Left forelimb (tissue), 1 donor: ENCODE data around the gene IL1F10.

Source experiments
- DNase-seq: peaks from one replicate; pipeline ENCODE4 v3.0.0-alpha.2; 2018; ENCODE audit warnings: low spot score

Gene IL1F10, protein sequence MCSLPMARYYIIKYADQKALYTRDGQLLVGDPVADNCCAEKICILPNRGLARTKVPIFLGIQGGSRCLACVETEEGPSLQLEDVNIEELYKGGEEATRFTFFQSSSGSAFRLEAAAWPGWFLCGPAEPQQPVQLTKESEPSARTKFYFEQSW

DNA sequence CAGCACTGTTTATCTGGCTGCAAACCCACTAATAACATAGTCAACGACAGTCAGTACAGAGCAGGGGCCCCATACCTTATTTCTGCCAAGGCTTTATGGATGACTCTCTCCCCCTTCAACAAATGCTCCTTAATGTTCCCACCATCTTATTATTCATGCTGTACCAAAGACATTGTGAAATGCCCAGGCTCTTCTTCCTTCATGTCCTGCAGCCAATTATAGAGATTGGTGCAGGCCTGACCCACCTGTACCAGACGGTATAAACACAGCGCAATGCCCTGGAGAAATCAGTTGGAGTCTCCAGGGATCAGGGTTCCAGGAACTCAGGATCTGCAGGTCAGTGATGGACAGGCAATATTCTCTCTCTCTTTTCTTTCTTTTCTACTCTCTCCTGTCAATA, at the start of gene IL1F10:
IL1F10 (plus strand) TSS at position 290 of the 400 bp plus-strand sequence. CDS start 4,769 bp downstream, outside the sequence.
- DNase-seq, result no peak

DNA sequence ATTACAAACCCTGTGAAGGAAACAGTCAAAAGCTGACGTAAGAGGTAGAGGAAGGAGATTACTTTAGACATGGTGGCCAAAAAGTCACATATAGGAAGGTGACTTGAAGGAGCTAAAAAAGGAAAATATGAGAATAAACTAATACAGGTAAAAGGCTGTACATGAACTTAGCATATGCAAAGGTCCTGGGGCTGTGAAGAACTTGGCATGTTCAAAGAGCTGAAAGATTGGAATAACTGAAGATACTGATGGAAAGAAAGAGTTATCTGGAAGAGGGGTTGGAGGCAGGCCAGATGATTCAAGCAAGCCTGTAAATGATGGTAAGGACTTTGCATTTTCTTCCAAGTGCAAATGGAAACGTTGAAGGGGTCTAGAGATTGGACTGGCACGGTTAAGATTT, 49.3 kb upstream of the IL1F10 start:
- DNase-seq, result no peak

DNA sequence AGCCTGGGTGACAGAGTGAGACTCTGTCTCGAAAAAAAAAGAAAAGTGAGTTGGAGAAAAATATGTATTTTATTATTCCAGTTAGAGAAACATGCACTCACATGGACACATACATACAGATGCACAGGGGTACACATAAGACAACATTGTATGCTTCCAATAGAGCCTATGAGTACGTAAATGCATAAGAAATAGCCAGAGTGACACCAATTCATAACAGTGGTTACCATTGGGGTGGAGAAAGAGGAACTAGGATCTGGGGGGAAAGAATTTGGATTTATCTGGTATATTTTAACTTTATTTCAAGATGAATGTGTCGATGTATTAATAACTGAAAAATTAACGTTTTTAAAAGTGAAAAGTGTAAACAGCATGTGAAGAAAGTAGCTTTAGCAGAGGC, 46.5 kb upstream of the IL1F10 start:
- no peak for DNase-seq

DNA sequence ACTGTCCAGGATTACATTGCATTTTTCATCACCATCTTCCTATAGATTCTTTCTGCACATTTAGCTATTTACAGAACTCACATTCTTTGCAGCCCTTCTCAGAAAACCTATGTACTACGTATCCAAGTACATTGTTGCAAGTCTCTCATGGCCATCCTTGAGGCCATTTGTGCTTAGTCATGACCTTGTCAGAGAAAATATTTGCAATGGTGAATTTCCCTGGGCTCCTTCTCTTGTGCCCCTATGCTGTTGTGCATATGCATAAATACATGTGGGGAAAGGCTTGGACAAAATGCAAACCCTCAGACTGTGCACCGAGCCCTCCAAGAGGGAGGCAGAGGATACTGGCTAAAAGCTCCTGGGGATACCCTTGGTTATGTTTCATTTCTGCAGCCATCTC, 43.0 kb upstream of the IL1F10 start:
- DNase-seq, result no peak

DNA sequence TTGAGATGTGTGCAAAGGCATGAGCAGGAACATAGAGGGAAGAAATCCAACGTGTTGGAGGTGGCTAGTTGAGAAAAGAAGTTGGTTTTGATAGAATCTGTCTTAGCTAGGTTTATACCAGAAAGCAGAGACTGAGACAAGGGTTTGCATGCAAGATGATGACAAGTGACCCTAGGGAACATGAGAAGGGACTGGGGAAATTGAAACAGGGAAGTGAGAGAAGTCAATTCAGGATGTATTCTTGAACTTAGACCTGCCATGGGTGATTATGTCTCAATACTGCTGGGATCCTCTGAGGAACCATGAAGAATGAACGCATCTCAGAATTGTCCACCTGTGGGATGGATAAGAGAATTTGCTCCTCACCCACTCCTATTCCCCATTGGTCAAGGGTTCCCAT, 42.0 kb upstream of the IL1F10 start:
- DNase-seq, result no peak

DNA sequence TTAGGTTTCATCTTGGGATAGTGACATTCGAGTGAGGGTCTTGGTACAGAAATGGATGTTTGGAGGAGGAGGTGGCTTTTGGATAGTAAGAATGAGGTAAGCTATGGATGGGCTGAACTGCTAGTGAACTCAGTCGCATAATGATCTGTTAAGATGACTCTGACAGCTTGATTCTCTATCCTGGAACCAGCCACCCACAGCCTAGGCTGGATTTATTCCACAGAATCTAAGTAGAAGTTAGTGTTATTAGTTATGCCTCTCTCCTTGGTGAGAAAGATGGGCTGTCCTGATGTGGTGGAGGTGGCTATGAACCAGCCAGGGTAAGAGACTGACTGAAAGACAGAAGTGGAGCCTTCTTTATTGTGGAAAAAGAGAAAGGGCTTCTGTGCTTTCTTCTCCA, 40.1 kb upstream of the IL1F10 start:
- DNase-seq, result no peak

DNA sequence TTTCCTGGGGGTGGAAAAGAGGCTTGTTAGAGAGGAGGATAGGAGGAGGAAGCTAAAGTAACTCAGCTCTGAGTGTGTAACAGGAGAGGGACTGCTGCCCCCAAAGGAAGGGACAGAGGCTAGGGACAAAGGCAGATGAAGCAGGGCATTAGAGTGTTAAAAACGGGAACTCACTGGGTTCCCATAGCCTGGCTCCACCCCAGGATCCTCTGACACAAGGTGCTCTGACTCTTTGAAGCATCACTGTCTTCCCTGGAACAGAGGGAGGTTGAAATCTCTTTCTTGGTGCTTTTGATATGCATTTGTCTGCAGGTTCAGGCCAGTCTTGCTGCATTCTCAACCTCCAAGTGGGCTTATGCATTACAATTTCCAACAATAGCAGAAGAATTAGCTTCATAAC, 39.7 kb upstream of the IL1F10 start:
- DNase-seq, result no peak

DNA sequence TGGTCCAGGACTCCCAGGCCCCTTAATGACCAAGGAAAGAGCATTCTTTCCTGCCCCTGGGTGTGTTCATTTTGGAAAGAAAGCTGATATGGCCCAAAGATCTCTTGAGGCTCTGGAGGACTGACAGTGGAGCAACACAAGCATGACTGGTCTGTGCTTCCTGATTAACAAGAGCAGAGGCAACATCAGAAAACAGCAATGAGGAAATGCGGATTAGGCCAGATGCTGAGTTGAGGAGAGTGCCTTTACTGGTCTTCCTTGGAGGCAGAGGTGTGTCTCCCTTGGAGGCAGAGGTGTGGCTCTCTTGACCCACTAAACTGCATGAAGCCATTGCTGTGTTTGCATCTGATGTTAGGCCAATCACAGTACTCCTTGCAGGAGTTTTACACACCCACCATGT, 35.0 kb upstream of the IL1F10 start:
- no peak for DNase-seq

DNA sequence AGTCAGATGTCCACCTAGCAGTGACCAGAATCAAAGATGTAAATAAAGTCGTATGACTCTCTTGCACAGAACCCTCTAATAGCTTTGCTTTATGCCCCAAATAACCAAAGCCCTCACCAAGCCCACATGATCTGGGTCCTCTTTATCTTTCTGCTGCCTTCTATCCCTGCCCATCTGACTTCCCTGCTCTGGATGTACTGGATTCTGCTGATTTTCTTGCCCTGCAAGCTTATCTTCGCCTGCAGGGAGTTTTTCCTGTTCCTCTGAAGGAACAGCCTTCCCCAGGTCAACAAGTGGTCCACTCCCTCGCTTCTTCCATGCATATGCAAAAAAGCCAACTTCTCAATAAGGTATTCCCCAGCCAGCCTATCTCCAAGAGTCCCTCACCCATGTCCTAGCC, 33.8 kb upstream of the IL1F10 start:
- no peak for DNase-seq

DNA sequence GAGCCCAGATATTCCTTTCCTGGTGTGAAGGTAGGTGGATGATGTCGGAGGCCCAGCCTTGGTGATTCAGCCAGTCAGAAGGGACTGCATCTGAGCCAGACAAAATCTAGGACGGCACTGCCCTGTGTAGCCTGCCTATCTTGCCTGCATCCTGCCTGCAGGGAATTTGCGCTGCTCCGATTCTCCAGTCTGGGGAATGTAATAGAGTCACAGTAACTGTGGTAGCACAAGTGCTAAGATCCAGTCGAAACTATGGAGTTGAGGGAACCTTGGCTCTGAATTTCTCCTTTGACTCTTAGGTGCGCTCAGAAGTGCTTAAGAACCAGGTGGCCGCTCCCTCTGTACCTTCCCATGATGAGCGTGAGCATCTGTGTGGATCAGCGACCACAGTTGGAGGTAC, 31.0 kb upstream of the IL1F10 start:
- DNase-seq, result no peak

DNA sequence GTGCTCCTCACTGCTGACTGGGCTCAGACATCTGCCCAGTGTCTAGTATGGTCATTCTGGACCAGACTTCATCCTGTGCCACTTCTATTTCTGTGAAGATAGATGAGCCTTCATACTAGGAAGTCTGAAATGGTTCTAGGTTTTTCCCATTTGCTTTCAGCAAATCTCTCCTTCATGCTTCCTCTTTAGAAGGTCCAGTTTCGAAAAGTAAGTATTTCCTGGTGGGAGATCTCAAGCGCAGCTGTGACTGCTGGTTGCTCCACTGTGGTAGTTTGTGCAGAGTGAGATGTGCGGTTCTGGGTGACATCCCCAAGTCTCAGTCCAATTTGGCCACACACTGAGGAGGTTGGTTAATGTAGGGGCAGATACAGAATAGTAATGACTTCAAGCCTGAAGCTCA, 29.5 kb upstream of the IL1F10 start:
- no peak for DNase-seq

DNA sequence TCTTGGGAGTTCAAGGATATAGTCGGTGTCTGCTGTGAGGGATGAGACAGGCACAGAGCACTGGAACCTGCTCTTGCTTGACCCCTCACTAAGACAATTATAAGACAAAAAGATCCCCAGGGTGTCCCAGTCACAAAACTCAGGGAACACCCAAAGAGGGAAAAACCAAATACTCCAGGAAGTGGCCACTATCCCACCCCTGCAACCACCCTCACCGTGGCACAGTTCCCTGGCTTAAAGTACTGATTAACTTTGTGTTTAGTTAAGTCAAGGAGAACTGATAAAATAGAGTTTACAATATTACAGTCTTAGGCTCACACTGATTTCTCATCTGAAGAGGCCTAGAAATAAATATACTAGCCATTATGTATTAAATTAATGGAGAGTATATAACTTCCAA, 28.6 kb upstream of the IL1F10 start:
- no peak for DNase-seq

DNA sequence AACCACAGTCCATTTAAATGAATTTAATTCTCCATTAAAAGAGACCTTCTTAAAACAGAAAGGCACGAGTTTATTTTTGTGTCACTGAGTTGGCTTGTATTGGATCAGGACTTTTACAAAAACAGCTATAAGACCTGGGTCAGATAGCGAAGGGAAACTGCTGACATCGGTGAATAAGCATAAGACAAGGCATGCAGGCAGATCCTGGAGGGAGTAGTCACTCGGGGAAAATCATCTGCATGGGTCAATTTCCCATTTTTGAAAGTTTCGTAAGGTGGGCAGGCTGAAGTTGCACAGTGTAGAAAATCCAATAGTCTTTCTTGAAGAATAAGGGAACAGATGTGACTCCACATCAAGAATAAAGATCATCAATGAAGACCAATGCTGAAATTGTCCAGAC, 28.1 kb upstream of the IL1F10 start:
- DNase-seq, result no peak

DNA sequence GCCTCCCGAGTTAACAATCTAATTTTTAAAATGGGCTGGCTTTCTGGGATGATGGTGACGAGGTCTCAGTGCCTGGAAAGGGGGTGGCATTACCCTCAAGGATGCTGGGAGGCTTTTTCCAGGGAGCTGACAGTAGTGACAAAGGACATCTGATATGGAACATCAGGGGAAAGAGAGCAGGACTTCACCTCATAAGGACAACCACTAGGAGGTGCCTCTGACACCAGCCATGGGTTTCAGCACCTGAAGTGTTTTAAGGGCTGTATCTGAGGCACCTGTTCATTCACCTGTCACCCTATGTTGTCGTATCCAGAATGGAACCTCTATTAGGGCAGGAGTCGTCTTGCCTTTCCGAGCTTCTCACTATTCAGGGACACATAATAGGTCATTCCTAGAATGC, 25.9 kb upstream of the IL1F10 start:
- no peak for DNase-seq

DNA sequence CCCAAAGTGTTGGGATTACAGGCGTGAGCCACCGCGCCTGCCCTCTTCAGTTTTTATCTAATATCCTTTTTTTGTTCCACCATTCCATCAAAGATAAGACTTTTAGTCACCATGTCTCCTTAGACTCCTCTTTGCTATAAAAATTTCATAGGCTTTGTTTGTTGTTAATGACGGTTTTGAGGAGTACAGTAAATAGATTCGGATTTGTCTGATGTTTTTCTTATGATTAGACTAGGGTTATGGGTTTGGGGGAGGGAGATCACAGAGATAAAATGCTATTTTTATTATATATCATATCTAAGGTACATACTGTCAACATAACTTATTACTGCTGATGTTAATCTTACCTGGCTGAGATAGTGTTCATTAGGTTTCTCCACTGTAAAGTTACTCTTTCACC, 21.3 kb upstream of the IL1F10 start:
- no peak for DNase-seq

DNA sequence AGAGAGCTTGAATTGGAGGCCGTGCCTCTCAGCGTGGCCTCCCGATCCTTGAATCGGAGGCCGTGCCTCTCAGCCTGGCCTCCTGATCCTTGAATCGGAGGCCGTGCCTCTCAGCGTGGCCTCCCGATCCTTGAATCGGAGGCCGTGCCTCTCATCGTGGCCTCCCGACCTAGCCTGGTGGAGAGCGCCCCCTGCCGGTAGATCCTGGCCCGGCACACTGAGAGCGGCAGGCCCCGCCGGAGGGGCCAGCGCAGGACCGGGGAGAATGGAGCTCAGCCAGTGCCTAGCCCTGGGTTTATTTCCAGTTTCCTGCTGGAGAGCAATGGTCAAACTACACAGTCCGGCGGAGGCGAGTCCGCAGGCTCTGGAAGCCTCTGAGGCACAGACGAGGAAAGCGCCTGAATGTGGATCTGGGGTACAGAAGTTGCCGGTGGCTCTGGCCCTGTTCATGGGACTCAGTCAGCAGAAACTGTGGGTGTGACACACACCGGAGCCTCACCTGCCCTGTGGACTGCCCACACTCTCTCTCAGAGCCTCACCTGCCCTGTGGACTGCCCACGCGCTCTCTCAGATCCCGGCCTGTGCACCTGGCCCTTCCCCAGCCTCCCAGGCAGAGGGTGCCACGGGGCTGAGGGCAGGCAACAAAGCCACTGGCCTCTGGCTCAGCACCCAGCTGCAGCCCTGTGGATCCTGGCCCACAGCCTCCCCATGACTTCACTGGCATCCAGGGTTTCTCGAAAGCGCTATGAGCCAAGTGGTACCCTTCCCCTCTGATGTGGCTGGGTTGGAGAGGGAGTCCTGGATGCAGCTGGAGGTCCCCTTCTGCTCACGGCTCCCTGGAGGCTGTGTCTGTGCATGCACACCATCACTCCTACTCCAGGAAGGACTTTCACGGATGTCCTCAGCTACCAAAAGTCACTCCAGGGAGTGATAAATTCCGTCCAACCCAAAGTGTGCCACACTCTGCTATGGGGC, 16.6 kb upstream of the IL1F10 start:
- no peak for DNase-seq

DNA sequence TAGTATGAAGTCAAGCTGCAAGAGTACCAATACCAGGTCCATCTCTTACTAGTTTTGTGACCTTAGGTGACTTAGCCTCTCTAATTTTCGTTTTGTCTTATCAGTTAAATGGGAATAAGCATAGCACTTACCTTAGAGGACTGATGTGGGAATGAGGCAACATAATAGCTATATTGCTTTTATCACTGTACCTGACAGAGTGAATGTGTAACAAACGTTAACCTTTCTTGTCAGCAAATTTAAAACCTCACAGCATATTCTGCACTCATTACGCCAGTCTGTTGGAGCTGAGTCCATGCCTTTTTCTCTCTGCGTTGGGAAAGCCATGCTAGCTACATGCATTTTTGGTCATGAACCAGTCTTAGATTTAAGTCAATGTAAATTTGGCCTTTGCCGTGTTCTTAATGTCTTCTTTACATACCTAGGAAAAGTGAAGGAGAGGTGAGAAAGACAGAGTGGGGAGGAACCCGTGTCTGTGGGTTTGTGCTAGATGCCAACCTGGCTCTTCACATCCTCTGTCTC, 15.3 kb upstream of the IL1F10 start, which contains the start of gene IL36B:
IL36B (minus strand) TSS at position 472 of the 522 bp plus-strand sequence.
- no peak for DNase-seq

DNA sequence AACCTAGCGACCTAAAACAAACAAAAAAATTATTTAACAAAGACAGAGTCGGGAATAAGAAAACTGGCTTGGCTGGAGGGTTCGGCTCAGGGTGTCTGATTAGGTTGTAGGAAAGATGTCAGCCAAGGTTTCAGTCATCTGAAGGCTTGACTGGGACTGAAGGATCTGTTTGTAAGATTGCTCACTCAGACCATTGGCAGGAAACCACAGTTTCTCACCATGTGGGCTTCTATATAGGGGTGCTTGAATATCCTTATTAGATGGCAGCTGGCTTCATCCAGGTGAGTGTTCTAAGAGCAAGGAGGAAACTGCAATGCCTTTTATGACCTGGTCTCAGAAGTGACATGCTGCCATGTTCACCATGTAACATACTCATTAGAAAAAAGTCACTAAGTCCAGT, 14.1 kb upstream of the IL1F10 start:
- no peak for DNase-seq

DNA sequence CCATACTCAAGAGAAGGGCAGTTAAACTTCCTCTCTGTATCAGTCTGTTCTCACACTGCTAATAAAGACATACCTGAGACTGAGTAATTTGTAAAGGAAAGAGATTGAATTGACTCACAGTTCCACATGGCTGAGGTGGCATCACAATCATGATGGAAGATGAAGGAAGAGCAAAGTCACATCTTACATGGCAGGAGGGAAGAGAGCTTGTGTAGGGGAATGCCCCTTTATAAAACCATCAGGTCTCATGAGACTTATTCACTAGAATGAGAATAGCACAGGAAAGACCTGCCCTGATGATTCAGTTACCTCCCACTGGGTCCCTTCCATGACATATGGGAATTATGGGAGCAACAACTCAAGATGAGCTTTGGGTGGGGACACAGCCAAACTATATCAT, 13.7 kb upstream of the IL1F10 start:
- no peak for DNase-seq

DNA sequence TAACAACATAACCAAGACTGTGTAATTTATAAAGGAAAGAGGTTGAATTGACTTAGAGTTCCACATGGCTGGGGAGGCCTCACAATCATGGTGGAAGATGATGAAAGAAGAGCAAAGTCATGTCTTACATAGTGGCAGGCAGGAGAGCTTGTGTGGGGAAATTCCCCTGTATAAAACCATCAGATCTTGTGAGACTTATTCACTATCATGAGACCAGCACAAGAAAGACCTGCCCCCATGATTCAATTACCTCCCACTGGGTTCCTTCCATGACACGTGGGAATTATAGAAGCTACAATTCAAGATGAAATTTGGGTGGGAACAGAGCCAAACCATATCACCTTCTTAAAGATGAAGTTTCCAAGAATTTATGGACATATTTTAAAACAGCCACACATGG, 11.2 kb upstream of the IL1F10 start:
- no peak for DNase-seq

DNA sequence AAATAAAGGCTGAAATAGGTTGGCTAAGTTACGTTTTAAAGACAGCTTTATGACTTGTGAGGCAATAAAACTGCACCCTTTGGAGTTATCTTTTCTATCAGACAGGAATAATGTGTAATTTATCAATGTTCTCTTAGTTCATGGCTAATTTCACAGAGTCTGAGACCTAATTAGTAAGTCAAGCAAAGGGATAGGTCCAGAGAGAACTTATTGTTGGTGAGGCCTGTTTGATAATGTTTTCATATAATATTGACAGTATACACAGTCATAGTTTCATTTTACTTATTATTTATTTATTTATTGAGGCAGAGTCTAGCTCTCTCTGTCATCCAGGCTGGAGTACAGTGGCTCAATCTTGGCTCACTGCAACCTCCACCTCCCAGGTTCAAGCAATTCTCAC, 10.7 kb upstream of the IL1F10 start:
- DNase-seq, result no peak

DNA sequence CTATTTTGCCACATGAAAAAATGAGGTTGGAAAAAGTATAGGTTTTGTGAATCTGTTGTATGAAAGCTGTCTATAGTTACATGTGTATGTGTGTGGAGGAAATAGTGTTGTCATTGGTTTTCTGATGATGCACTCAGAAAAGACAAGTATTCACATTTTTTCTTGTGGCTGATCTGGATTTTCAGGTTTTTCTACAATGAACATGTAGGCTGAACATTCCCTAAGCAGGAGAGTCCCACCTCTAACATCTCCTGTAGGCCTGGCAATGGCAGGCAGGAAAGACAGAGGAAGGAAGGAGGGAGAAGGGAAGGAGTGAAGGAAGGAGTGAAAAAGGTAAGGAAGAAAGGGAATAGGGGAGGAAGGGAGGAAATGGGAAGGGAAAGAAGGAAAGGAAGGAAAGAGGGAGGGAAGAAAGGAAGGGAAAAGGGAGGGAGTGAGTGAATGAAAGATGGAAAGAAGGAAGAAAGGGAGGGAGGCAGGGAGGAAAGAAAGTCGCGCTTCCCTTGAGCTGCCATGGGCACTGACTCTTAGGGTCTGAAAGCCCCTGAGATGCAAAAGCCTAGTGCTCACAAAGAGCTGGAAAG, 9.3 kb upstream of the IL1F10 start:
- DNase-seq, result no peak
